GM12874 (cell line): ENCODE data around the gene NAB2.

ENCODE experiments used
- TF ChIP-seq, protein P1 (sequence below): IDR thresholded peaks from 2 replicates; pipeline ENCODE4 v1.5.1; 2011; ENCODE audit warnings: low read depth, mild to moderate bottlenecking, control low read depth, low read length, moderate library complexity; ENCODE audit not compliant: insufficient read depth

Gene NAB2

DNA sequence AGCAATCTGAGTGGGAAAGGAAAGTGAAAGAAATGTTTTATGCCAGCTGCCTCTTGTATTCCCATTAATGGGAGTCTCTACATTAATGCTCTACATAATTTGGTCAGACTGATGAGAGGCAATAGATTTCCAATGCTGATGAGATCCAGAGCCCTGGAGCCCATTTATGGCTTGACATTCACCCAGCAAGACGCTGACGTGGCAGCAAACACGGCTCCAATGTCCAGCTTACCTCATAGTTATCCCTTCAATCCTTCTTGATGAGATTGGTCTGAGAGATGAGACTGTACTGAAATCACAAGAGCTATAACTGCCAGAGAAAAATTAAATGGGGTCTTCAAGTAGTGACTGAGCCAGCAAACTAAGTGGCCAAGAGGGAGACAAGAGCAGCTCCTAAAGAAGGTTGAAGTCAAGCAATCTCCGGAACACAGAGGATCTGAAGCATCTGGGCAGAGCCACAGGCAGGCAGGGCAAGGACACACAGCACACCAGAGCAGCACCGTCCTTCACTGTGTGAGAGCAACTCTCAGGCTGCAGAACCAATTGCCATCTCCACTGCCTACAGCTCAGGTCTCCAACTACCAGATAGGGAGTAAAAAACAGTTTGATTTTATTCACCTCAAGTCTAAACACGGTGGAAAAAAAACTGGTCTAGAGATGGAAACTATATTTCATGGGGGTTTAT, 31.7 kb upstream of the NAB2 start:
- TF ChIP-seq, protein P1, sequence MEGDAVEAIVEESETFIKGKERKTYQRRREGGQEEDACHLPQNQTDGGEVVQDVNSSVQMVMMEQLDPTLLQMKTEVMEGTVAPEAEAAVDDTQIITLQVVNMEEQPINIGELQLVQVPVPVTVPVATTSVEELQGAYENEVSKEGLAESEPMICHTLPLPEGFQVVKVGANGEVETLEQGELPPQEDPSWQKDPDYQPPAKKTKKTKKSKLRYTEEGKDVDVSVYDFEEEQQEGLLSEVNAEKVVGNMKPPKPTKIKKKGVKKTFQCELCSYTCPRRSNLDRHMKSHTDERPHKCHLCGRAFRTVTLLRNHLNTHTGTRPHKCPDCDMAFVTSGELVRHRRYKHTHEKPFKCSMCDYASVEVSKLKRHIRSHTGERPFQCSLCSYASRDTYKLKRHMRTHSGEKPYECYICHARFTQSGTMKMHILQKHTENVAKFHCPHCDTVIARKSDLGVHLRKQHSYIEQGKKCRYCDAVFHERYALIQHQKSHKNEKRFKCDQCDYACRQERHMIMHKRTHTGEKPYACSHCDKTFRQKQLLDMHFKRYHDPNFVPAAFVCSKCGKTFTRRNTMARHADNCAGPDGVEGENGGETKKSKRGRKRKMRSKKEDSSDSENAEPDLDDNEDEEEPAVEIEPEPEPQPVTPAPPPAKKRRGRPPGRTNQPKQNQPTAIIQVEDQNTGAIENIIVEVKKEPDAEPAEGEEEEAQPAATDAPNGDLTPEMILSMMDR = no peak

DNA sequence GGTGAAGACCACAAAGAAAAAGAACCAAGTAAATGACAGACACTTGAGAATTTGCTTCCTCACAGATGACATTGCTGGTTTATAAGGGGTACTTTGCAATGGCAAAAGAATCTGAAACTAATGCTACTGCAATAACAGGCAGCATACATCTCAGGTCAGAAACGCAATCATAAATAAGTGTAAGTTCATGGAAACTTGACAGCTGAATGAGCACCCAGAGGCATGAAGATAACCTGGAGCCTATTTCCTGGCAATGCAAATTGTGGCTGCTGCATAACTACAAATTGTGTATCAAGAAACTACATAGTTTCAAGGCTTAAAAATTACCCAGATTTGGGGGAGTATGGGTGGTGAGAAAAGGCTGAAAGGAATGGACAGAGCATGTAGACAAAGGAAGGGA, 30.5 kb upstream of the NAB2 start:
- TF ChIP-seq, protein P1 = no peak

DNA sequence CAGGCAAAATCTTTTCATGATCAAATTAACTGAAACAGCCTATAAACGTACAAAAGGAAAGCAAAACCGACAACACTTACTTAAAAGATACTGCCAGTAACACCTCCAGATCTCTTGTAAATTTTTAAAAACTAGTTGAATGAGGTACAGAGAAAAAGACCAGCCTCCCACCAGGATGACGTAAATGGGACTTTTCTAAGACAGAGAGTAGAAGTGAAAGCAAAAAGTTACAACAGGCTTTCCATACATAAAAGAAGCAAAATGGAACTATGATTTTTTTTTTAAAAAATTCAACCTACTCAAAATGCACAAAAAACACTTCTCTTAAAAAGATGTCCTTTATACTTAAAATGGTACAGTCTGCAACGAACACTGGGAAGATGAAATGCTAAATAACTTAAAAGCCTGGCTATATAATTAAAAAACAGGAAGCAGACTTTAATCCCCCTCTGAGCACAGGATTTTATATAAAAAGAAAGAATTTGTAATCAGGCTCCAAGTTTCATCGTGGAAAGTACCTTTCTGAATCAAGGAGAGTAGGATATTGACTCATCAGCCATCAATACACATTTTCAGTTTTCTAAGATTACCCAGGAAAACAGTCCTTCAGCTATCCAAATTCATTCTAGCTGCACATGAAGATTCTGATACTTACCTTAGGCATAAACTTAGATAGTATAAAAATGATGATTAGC, 24.8 kb upstream of the NAB2 start:
- TF ChIP-seq, protein P1 = no peak

DNA sequence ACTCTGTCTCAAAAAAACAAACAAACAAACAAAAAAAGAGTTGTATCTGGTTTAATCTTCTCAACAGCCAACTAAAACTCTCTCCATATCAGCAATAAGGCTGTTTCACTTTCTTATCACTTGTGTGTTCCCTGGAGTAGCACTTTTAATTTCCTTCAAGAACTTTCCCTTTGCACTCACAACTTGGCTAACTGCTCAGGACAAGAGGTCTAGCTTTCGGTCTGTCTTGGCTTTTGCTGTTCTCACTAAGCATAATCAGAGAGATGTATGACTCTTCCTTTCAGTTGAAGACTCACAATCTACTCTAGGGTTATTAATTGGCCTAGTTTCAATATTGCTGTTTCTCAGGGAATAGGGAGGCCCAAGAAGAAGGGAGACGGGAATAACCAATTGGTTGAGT, 22.7 kb upstream of the NAB2 start:
- TF ChIP-seq, protein P1 = no peak

DNA sequence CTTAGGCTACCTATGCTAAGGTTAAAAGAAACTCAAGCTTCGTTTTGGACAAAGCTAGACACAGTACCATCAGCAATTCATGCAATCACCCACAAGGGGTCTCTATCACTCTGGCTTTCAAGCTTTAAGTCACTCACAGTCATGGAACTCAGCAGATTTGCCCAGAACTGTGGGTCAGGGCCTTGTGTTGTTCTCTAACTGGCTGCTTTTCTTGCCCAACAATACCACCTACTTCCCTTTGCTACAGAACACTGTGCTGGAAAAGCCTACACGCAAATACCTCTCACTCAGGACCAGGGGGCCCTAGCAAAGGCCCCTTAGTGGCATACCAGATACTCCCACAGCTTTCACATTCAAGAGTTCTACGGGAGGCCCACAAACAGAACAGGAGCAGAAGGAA, 19.4 kb upstream of the NAB2 start:
- TF ChIP-seq, protein P1 = peak; percentile 79

DNA sequence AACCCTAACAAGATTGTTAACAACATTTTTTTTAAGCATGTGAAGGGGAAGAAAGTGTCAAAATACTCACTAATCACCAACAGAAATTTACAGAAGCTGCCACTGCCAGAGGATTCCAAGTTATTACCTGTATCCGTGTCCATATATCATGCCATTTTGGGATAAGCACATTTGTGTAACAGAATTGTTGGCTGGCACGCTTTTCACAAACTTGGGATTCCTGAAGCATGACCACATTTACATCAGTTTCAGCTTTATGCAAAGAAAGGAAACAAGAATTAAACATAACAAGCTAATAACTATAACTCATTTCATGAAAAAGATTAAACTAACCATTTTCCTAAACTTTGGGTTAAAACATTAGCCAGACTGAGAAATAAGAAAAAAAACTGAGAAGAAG, 16.3 kb upstream of the NAB2 start:
- TF ChIP-seq, protein P1 = no peak

DNA sequence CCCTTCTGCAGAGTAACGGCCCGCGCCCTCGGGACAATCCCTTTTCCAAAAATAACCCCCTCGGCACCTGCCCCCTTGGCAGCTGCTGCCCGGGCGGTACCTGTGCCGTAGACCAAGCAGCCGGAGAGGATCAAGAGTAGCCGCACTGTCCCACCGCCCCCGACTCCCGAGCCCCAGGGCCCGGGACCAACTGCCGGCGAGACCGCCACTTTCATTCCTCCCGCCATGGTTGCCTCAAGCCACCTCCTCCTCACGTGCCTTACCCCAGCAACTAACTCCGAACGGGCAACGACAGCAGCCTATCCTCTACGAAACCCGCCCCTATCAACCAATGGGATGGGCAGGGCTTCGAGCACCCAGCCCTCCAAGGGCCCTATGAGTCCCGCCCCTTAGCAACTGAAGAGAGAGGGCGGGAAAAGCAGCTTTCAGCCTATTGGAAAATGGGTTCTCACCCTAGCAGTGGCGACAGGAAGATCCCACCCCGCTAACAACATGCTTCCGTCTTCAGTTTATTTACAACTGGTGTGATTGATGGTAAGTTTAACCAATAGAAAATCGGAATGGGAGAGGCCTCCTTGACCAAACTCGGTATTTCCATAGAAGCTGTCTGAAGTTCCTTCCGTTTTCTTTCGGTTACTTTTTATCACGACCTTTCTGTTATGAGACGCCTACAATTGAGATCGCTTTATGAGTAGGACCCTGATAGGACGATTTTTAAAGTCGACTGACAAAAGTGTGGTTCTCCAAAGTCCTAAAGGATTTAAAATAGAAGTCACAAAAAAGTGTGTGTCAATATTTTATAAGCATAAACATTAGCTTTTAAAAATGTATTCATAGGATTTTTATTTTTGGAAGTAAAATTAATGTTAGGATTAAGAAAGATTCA, 10.2 kb upstream of the NAB2 start, which contains the start of gene NEMP1:
NEMP1 (minus strand) TSS at position 273 of the 886 bp plus-strand sequence; CDS start at position 227, 46 bp downstream.
- TF ChIP-seq, protein P1 = no peak
